GM12878 (cell line): ENCODE measurements around the gene KCNN3. TPM values are rescaled to one million over a fixed set of nuclear protein-coding genes. Genes with fewer than 3 reads are reported as not detected.

Source experiments
- ATAC-seq: fragments of 200-7000 bp; cut with Tn5 transposase; 3 replicates; pipeline ENCODE4 v1.9.1; 2020; ENCODE audit warnings: mild to moderate bottlenecking, moderate library complexity
- BruUV-seq: library from RNA; stranded (reverse); fragments of 400-500 nt; replicated peaks from 2 replicates; lab custom pipeline; 2021; lab: Mats Ljungman, UMichigan
- CTCF ChIA-PET: fragments of 300-600 bp; sonication (Branson Sonifier 250); formaldehyde crosslinking; extraction: SDS; loops from one replicate; lab custom pipeline; 2021; ENCODE audit warnings: inconsistent platforms; lab: Yijun Ruan, JAX
- POLR2A ChIA-PET: fragments of 350-600 bp; formaldehyde crosslinking; extraction: SDS; loops from one replicate; lab custom pipeline; 2021; ENCODE audit warnings: inconsistent platforms; lab: Charles Lee
- RAD21 ChIA-PET: fragments of 300-600 bp; sonication (Branson Sonifier 250); formaldehyde crosslinking; loops from one replicate; lab custom pipeline; 2023; ENCODE audit warnings: antibody characterized with exemption; ENCODE audit not compliant: unreplicated experiment; lab: Charles Lee
- SMC1A ChIA-PET: fragments of 300-600 bp; sonication (Branson Sonifier 250); formaldehyde crosslinking; loops from one replicate; lab custom pipeline; 2023; ENCODE audit not compliant: unreplicated experiment, uncharacterized antibody; lab: Charles Lee
- DNase-seq: peaks from one replicate; pipeline ENCODE4 v3.0.0-alpha.2; 2011; ENCODE audit warnings: low read depth, low spot score
- FAIRE-seq: peaks from 3 replicates; lab custom pipeline; 2011; peaks lifted over from hg19 to GRCh38; lab: Jason Lieb, UNC
- H2AFZ ChIP-seq: 2 replicates; pipeline ENCODE4 v1.6.0; 2011; ENCODE audit warnings: low read depth, low read length, control low read depth; ENCODE audit not compliant: control insufficient read depth
- H3K27ac ChIP-seq: 2 replicates; pipeline ENCODE4 v1.5.1; 2011; ENCODE audit warnings: control low read depth; ENCODE audit not compliant: control insufficient read depth, insufficient read depth
- H3K27me3 ChIP-seq, 2 experiments: replicated peaks in 1 of 2; 2 replicates each; pipeline versions ENCODE4 v1.6.0 to v1.6.1; 2011; ENCODE audit warnings: low read length in 1 of 2; ENCODE audit not compliant: control insufficient read depth in 2 of 2, insufficient read depth in 2 of 2
- H3K36me3 ChIP-seq, 2 experiments: 2 replicates each; pipeline ENCODE4 v1.5.1; 2011; ENCODE audit warnings: low read length in 1 of 2; ENCODE audit not compliant: control insufficient read depth in 2 of 2, insufficient read depth in 2 of 2
- H3K4me1 ChIP-seq: 2 replicates; pipeline ENCODE4 v1.6.1; 2011; ENCODE audit warnings: mild to moderate bottlenecking, low read length, moderate library complexity, mixed read lengths; ENCODE audit not compliant: control insufficient read depth, insufficient read depth
- H3K4me2 ChIP-seq: 2 replicates; pipeline ENCODE4 v1.6.0; 2011; ENCODE audit warnings: control low read depth; ENCODE audit not compliant: control insufficient read depth, insufficient read depth
- H3K4me3 ChIP-seq: fragments of 200-600 bp; sonication (generic); 2 replicates; pipeline ENCODE4 v1.5.1; 2016
- H3K79me2 ChIP-seq: 2 replicates; pipeline ENCODE4 v1.6.0; 2011; ENCODE audit warnings: low read length; ENCODE audit not compliant: control insufficient read depth, insufficient read depth
- H3K9ac ChIP-seq: 2 replicates; pipeline ENCODE4 v1.8.0; 2011; ENCODE audit warnings: low read length, control low read depth, mixed read lengths; ENCODE audit not compliant: control insufficient read depth, insufficient read depth
- H3K9me3 ChIP-seq: replicated peaks from 3 replicates; pipeline ENCODE4 v1.5.1; 2011; ENCODE audit warnings: mild to moderate bottlenecking, low read length; ENCODE audit not compliant: control insufficient read depth, insufficient read depth
- H4K20me1 ChIP-seq: 2 replicates; pipeline ENCODE4 v1.6.0; 2011; ENCODE audit not compliant: control insufficient read depth, insufficient read depth
- ASH2L ChIP-seq: fragments of 300-600, 200-600 bp; sonication (generic); IDR thresholded peaks from 2 replicates; pipeline ENCODE4 v1.6.1; 2017; ENCODE audit warnings: low read depth, mild to moderate bottlenecking, borderline replicate concordance
- CHD2 ChIP-seq: IDR thresholded peaks from 2 replicates; pipeline ENCODE4 v1.6.1; 2011; ENCODE audit warnings: low read depth, low read length, improper control_type of control experiment, borderline replicate concordance
- IKZF2 ChIP-seq, 2 experiments: fragments of 450-650 bp; IDR thresholded peaks; 2 replicates each; pipeline ENCODE4 v1.6.1; 2017; ENCODE audit warnings: mild to moderate bottlenecking in 2 of 2, moderate library complexity in 2 of 2
- LARP7 ChIP-seq: fragments of 450-650 bp; IDR thresholded peaks from 2 replicates; pipeline ENCODE4 v1.6.1; 2017; ENCODE audit warnings: mild to moderate bottlenecking
- MYB ChIP-seq: fragments of 150-350 bp; IDR thresholded peaks from 2 replicates; pipeline ENCODE4 v1.6.1; 2014; ENCODE audit warnings: mild to moderate bottlenecking, low read depth, low read length, borderline replicate concordance
- NFYA ChIP-seq: IDR thresholded peaks from 2 replicates; pipeline ENCODE4 v1.6.1; 2011; ENCODE audit warnings: low read depth, mild to moderate bottlenecking, low read length, improper control_type of control experiment, borderline replicate concordance
- POLR2A ChIP-seq: IDR thresholded peaks from 2 replicates; pipeline ENCODE4 v1.6.1; 2011; ENCODE audit warnings: low read depth, mild to moderate bottlenecking, low read length
- RBBP5 ChIP-seq: fragments of 200-600 bp; sonication (generic); conservative IDR thresholded peaks from 2 replicates; pipeline ENCODE4 v1.6.1; 2016
- TCF12 ChIP-seq: IDR thresholded peaks from 2 replicates; pipeline ENCODE4 v1.6.1; 2011; ENCODE audit warnings: low read depth, mild to moderate bottlenecking, low read length
- WGBS: methylation state at CpG from one replicate; pipeline ENCODE4 v1.1.6; 2016; ENCODE audit warnings: low lambda C conversion rate; ENCODE audit not compliant: insufficient replicate concordance, insufficient coverage; ENCODE audit errors: missing lambda C conversion rate; 5-methylcytosine and 5-hydroxymethylcytosine counted together
- in situ Hi-C: fragments of 300-500 bp; cut with MboI; formaldehyde crosslinking; loops from 9 replicates; pipeline ENCODE4 v1.14.3; 2018; ENCODE audit warnings: mixed read lengths
- intact Hi-C: fragments of 100-400 bp; cut with micrococcal nuclease; formaldehyde crosslinking; loops from one replicate; pipeline ENCODE4 v1.14.2; 2022; ENCODE audit not compliant: unreplicated experiment
- polyA plus RNA-seq, 11 experiments: library from polyadenylated mRNA; depleted of rRNA in 4 of 11; unstranded in 6 of 11; stranded (reverse) in 5 of 11; fragments of >200 nt; fragmentation: Nextera tagmentation in 4 of 11; fragmentation: Illumina TruSeq in 1 of 11; extraction: Ambion mirVana in 4 of 11; extraction: Trizol in 1 of 11; gene quantifications; 1 replicate in 1 of 11; 2 replicates in 10 of 11; pipeline versions ENCODE4 v1.2.1 to v1.2.3, GENCODE V29; 2011 to 2016; ENCODE audit warnings: inconsistent platforms in 2 of 11, missing spikeins in 2 of 11, low read depth in 1 of 11
- total RNA-seq, 4 experiments: library from RNA; depleted of rRNA in 3 of 4; stranded (reverse); fragments of >200 nt in 3 of 4; fragmentation: Illumina TruSeq in 1 of 4; extraction: Trizol in 1 of 4; gene quantifications; 2 replicates each; pipeline versions ENCODE4 v1.2.1 to v1.2.3, GENCODE V29; 2013 to 2021
- TF ChIP-seq, protein P1 (sequence below): fragments of 450-650 bp; IDR thresholded peaks from 2 replicates; pipeline ENCODE4 v1.6.1; 2017; ENCODE audit warnings: antibody characterized with exemption, mild to moderate bottlenecking, moderate library complexity
- TF ChIP-seq, protein P2 (sequence below): fragments of 450-650 bp; IDR thresholded peaks from 2 replicates; pipeline ENCODE4 v1.6.1; 2017; ENCODE audit warnings: mild to moderate bottlenecking
- TF ChIP-seq, protein P3 (sequence below): fragments of 450-650 bp; IDR thresholded peaks from 2 replicates; pipeline ENCODE4 v1.6.1; 2017; ENCODE audit warnings: mild to moderate bottlenecking, low read depth, inconsistent platforms; ENCODE audit not compliant: poor library complexity, severe bottlenecking
- TF ChIP-seq, protein P4 (sequence below): fragments of 450-650 bp; conservative IDR thresholded peaks from 2 replicates; pipeline ENCODE4 v1.6.1; 2017; ENCODE audit warnings: mild to moderate bottlenecking, moderate library complexity

KCNN3 gene
- total and polyA plus RNA-seq, 10 of the 15 experiments (the other 5 are each of a cell fraction or from before 2014, with no cell fraction given): 3.5 to 26.4 (median 14.9) TPM

DNA sequence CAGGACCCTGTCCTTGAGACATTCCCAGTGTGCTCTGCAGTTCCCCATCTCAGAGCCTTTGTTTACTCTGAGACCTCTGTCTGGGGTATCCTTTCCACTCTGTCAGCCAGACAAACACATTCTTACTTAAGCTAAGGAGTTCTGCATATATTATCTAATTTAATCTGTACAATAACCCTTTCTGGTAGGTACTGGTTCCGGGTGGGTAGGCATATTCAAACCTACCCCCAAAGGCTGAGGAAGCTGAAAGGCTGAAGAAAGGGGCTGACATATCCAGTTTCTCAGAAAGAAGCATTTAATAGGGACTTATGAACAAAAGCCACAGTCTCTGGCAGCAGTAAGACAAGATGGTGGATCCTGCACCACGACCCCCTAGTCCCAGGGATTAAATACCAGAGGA is 53.1 kb downstream of the KCNN3 start:
- no TSS peak for BruUV-seq
- ChIA-PET SMC1A (no interaction called here), POLR2A (no interaction called here), CTCF (no interaction called here), RAD21 (no interaction called here)
- no peak overlapping the region for H2AFZ ChIP-seq
- in situ Hi-C loops: no loop called here
- H3K4me1 ChIP-seq: peaks cover 11% of the 10 kb centered on the region
- intact Hi-C loops: no loop called here
- no peaks in the 10 kb centered on the region; the same call in 1 of the 2 replicates for H3K79me2 ChIP-seq
- no peak overlapping the region for H3K4me3 ChIP-seq
- DNase-seq: no peak
- no peaks in the 10 kb centered on the region for H4K20me1 ChIP-seq
- H3K36me3 ChIP-seq: peaks cover 13 to 32% of the 10 kb centered on the region in 2 experiments; a peak in 3 of 4 replicates
- ATAC-seq: no peak
- no peak for FAIRE-seq
- H3K9me3 ChIP-seq: no peaks in the 10 kb centered on the region
- no peak overlapping the region for H3K9ac ChIP-seq
- WGBS: 20% methylated on average over 2 of the region's 2 CpGs
- no peaks in the 10 kb centered on the region for H3K27me3 ChIP-seq
- H3K4me2 ChIP-seq: no peak overlapping the region
- H3K27ac ChIP-seq: no peak overlapping the region
- TF ChIP-seq RBBP5 (no peak), ASH2L (no peak), TCF12 (no peak), MYB (no peak), CHD2 (no peak), POLR2A (no peak), LARP7 (no peak), NFYA (no peak), IKZF2 (IDR thresholded peaks at IDR 0.05) (no peak)
- TF ChIP-seq, protein P1, sequence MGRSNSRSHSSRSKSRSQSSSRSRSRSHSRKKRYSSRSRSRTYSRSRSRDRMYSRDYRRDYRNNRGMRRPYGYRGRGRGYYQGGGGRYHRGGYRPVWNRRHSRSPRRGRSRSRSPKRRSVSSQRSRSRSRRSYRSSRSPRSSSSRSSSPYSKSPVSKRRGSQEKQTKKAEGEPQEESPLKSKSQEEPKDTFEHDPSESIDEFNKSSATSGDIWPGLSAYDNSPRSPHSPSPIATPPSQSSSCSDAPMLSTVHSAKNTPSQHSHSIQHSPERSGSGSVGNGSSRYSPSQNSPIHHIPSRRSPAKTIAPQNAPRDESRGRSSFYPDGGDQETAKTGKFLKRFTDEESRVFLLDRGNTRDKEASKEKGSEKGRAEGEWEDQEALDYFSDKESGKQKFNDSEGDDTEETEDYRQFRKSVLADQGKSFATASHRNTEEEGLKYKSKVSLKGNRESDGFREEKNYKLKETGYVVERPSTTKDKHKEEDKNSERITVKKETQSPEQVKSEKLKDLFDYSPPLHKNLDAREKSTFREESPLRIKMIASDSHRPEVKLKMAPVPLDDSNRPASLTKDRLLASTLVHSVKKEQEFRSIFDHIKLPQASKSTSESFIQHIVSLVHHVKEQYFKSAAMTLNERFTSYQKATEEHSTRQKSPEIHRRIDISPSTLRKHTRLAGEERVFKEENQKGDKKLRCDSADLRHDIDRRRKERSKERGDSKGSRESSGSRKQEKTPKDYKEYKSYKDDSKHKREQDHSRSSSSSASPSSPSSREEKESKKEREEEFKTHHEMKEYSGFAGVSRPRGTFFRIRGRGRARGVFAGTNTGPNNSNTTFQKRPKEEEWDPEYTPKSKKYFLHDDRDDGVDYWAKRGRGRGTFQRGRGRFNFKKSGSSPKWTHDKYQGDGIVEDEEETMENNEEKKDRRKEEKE: no peak
- TF ChIP-seq, protein P2, sequence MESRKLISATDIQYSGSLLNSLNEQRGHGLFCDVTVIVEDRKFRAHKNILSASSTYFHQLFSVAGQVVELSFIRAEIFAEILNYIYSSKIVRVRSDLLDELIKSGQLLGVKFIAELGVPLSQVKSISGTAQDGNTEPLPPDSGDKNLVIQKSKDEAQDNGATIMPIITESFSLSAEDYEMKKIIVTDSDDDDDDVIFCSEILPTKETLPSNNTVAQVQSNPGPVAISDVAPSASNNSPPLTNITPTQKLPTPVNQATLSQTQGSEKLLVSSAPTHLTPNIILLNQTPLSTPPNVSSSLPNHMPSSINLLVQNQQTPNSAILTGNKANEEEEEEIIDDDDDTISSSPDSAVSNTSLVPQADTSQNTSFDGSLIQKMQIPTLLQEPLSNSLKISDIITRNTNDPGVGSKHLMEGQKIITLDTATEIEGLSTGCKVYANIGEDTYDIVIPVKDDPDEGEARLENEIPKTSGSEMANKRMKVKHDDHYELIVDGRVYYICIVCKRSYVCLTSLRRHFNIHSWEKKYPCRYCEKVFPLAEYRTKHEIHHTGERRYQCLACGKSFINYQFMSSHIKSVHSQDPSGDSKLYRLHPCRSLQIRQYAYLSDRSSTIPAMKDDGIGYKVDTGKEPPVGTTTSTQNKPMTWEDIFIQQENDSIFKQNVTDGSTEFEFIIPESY: no peak
- TF ChIP-seq, protein P3, sequence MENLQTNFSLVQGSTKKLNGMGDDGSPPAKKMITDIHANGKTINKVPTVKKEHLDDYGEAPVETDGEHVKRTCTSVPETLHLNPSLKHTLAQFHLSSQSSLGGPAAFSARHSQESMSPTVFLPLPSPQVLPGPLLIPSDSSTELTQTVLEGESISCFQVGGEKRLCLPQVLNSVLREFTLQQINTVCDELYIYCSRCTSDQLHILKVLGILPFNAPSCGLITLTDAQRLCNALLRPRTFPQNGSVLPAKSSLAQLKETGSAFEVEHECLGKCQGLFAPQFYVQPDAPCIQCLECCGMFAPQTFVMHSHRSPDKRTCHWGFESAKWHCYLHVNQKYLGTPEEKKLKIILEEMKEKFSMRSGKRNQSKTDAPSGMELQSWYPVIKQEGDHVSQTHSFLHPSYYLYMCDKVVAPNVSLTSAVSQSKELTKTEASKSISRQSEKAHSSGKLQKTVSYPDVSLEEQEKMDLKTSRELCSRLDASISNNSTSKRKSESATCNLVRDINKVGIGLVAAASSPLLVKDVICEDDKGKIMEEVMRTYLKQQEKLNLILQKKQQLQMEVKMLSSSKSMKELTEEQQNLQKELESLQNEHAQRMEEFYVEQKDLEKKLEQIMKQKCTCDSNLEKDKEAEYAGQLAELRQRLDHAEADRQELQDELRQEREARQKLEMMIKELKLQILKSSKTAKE: no peak
- TF ChIP-seq, protein P4, sequence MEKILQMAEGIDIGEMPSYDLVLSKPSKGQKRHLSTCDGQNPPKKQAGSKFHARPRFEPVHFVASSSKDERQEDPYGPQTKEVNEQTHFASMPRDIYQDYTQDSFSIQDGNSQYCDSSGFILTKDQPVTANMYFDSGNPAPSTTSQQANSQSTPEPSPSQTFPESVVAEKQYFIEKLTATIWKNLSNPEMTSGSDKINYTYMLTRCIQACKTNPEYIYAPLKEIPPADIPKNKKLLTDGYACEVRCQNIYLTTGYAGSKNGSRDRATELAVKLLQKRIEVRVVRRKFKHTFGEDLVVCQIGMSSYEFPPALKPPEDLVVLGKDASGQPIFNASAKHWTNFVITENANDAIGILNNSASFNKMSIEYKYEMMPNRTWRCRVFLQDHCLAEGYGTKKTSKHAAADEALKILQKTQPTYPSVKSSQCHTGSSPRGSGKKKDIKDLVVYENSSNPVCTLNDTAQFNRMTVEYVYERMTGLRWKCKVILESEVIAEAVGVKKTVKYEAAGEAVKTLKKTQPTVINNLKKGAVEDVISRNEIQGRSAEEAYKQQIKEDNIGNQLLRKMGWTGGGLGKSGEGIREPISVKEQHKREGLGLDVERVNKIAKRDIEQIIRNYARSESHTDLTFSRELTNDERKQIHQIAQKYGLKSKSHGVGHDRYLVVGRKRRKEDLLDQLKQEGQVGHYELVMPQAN: no peak
